Stimulated activated CD4-positive, alpha-beta T cell treated with anti-CD3 and anti-CD28 coated beads, Interleukin-4, amount 100 ng/mL, for 24 hours (primary cell): ENCODE results near the gene PTEN.

Experiments
- DNase-seq: peaks from one replicate; pipeline ENCODE4 v3.0.0-alpha.2; 2020

Gene PTEN

GRCh38 chr10:87925570-87925969 lies 62.1 kb downstream of the PTEN start:
- DNase-seq, result no peak

GRCh38 chr10:87927091-87927490 lies 63.7 kb downstream of the PTEN start:
- DNase-seq, result no peak

- no peak for DNase-seq
Measured at GRCh38 chr10:87928996-87929395, 65.6 kb downstream of the PTEN start.

- DNase-seq, result no peak
Measured at GRCh38 chr10:87930141-87930540, 66.7 kb downstream of the PTEN start.

GRCh38 chr10:87930934-87931835 lies 67.8 kb downstream of the PTEN start:
- no peak for DNase-seq

GRCh38 chr10:87931836-87932230 lies 68.4 kb downstream of the PTEN start:
- DNase-seq, result no peak

GRCh38 chr10:87935290-87936141 lies 72.1 kb downstream of the PTEN start:
- DNase-seq, result no peak

- DNase-seq, result no peak
Measured at GRCh38 chr10:87940210-87940609, 76.8 kb downstream of the PTEN start.

GRCh38 chr10:87942884-87943527 lies 79.6 kb downstream of the PTEN start:
- no peak for DNase-seq

- no peak for DNase-seq
Measured at GRCh38 chr10:87945984-87946383, 82.6 kb downstream of the PTEN start.

GRCh38 chr10:87952612-87953011 lies 89.2 kb downstream of the PTEN start:
- no peak for DNase-seq

GRCh38 chr10:87956055-87956454 lies 92.6 kb downstream of the PTEN start:
- no peak for DNase-seq

- DNase-seq, result no peak
Measured at GRCh38 chr10:87957702-87958101, 94.3 kb downstream of the PTEN start.

GRCh38 chr10:87960230-87960629 lies 96.8 kb downstream of the PTEN start:
- no peak for DNase-seq

GRCh38 chr10:87961314-87961713 lies 97.9 kb downstream of the PTEN start:
- no peak for DNase-seq

- DNase-seq, result no peak
Measured at GRCh38 chr10:87966459-87966858, 103.0 kb downstream of the PTEN start.

GRCh38 chr10:87973635-87974034 lies 110.2 kb downstream of the PTEN start:
- DNase-seq, result no peak

GRCh38 chr10:87974130-87974529 lies 110.7 kb downstream of the PTEN start:
- no peak for DNase-seq

GRCh38 chr10:87974769-87975168 lies 111.3 kb downstream of the PTEN start:
- no peak for DNase-seq

GRCh38 chr10:87976101-87976743 lies 112.8 kb downstream of the PTEN start:
- no peak for DNase-seq

- DNase-seq, result no peak
Measured at GRCh38 chr10:87978166-87978565, 114.7 kb downstream of the PTEN start.

- no peak for DNase-seq
Measured at GRCh38 chr10:87979847-87980246, 116.4 kb downstream of the PTEN start.

- DNase-seq, result no peak
Measured at GRCh38 chr10:87983716-87984115, 120.3 kb downstream of the PTEN start.
